Naive thymus-derived CD4-positive, alpha-beta T cell (primary cell): ENCODE results near the gene C5orf34. TPM values are rescaled to one million over a fixed set of nuclear protein-coding genes. Genes with fewer than 3 reads are reported as not detected.
"Not testable (repeated sequence)": the region's sequence is repeated elsewhere in the genome, so short reads cannot be mapped to it uniquely, and the experiment has no call there.

Experiments used
- ATAC-seq: fragments of 150-1000 bp; cut with Tn5 transposase; 2 replicates; pipeline ENCODE4 v1.10.0; 2021; ENCODE audit warnings: mild to moderate bottlenecking, moderate library complexity
- CTCF ChIA-PET: fragments of 350-600 bp; sonication (Branson Sonifier 250); formaldehyde crosslinking; loops from one replicate; lab custom pipeline; 2021; ENCODE audit warnings: antibody characterized with exemption; lab: Charles Lee
- POLR2A ChIA-PET: fragments of 350-600 bp; sonication (Branson Sonifier 250); formaldehyde crosslinking; loops from one replicate; lab custom pipeline; 2021; ENCODE audit warnings: antibody characterized with exemption, inconsistent platforms; lab: Charles Lee
- DNase-seq, 9 donors: peaks; one replicate each; pipeline versions ENCODE4 v3.0.0 to v3.0.0-alpha.2; 2020 to 2022; ENCODE audit warnings: mixed read lengths in 1 of 9
- H3K27ac ChIP-seq: one replicate; pipeline ENCODE4 v1.7.0; 2013; ENCODE audit warnings: mild to moderate bottlenecking, low read depth, low read length, moderate library complexity
- H3K27me3 ChIP-seq, 2 donors: one replicate each; pipeline ENCODE4 v1.7.0; 2013; ENCODE audit warnings: low read length in 2 of 2, mild to moderate bottlenecking in 2 of 2, moderate library complexity in 2 of 2; ENCODE audit not compliant: control insufficient read depth in 2 of 2, insufficient read depth in 2 of 2
- H3K36me3 ChIP-seq, 3 experiments: 1 replicate in 2 of 3; 2 replicates in 1 of 3; pipeline ENCODE4 v1.7.0; 2013; ENCODE audit warnings: low read length in 3 of 3, mild to moderate bottlenecking in 3 of 3, moderate library complexity in 1 of 3; ENCODE audit not compliant: insufficient read depth in 3 of 3, control insufficient read depth in 2 of 3
- H3K4me1 ChIP-seq, 2 donors: one replicate each; pipeline ENCODE4 v1.7.0; 2013; ENCODE audit warnings: low read length in 2 of 2, mild to moderate bottlenecking in 2 of 2, moderate library complexity in 1 of 2; ENCODE audit not compliant: control insufficient read depth in 2 of 2, insufficient read depth in 2 of 2
- H3K4me3 ChIP-seq: 2 replicates; pipeline ENCODE4 v1.7.0; 2013; ENCODE audit warnings: mild to moderate bottlenecking, low read length
- H3K9me3 ChIP-seq, 3 experiments: 1 replicate in 2 of 3; 2 replicates in 1 of 3; pipeline ENCODE4 v1.7.0; 2013; ENCODE audit warnings: low read length in 3 of 3; ENCODE audit not compliant: control insufficient read depth in 2 of 3
- H3K27ac Mint-ChIP-seq, 9 donors: one replicate each; pipeline ENCODE4 v1.8.0; 2020 to 2022; ENCODE audit warnings: mixed read lengths in 9 of 9, mild to moderate bottlenecking in 8 of 9, moderate library complexity in 5 of 9, inconsistent platforms in 2 of 9
- H3K27me3 Mint-ChIP-seq, 5 donors: one replicate each; pipeline ENCODE4 v1.8.0; 2021 to 2022; ENCODE audit warnings: mixed read lengths in 5 of 5, mild to moderate bottlenecking in 1 of 5
- H3K36me3 Mint-ChIP-seq, 5 donors: one replicate each; pipeline ENCODE4 v1.8.0; 2020 to 2022; ENCODE audit warnings: mixed read lengths in 5 of 5, mild to moderate bottlenecking in 3 of 5, inconsistent platforms in 1 of 5
- H3K4me1 Mint-ChIP-seq, 7 donors: one replicate each; pipeline ENCODE4 v1.8.0; 2020 to 2022; ENCODE audit warnings: mixed read lengths in 7 of 7, mild to moderate bottlenecking in 3 of 7, inconsistent platforms in 1 of 7
- H3K4me3 Mint-ChIP-seq, 10 donors: one replicate each; pipeline ENCODE4 v1.8.0; 2020 to 2022; ENCODE audit warnings: mild to moderate bottlenecking in 10 of 10, mixed read lengths in 10 of 10, moderate library complexity in 6 of 10, inconsistent platforms in 2 of 10
- H3K9me3 Mint-ChIP-seq, 11 donors: one replicate each; pipeline ENCODE4 v1.8.0; 2020 to 2022; ENCODE audit warnings: mixed read lengths in 11 of 11, mild to moderate bottlenecking in 4 of 11, inconsistent platforms in 1 of 11, moderate library complexity in 1 of 11
- intact Hi-C, 2 donors: fragments of 100-400 bp; cut with micrococcal nuclease; formaldehyde crosslinking; loops; one replicate each; pipeline ENCODE4 v1.15.1; 2023
- polyA plus RNA-seq, 2 donors: library from polyadenylated mRNA; unstranded; fragments of 300-500 nt; fragmentation: Illumina TruSeq; gene quantifications; one replicate each; pipeline ENCODE4 v1.2.3, GENCODE V29; 2021
- total RNA-seq, 6 experiments: library from RNA in 5 of 6; stranded (reverse) in 5 of 6; gene quantifications; 1 replicate in 5 of 6; 2 replicates in 1 of 6; pipeline ENCODE4 v1.2.3 and lab custom pipeline; 2021 to 2026

Gene C5orf34
- total and polyA plus RNA-seq, 7 experiments from 2014 or later, result 0.77 to 5.2 (median 1.5) TPM

DNA sequence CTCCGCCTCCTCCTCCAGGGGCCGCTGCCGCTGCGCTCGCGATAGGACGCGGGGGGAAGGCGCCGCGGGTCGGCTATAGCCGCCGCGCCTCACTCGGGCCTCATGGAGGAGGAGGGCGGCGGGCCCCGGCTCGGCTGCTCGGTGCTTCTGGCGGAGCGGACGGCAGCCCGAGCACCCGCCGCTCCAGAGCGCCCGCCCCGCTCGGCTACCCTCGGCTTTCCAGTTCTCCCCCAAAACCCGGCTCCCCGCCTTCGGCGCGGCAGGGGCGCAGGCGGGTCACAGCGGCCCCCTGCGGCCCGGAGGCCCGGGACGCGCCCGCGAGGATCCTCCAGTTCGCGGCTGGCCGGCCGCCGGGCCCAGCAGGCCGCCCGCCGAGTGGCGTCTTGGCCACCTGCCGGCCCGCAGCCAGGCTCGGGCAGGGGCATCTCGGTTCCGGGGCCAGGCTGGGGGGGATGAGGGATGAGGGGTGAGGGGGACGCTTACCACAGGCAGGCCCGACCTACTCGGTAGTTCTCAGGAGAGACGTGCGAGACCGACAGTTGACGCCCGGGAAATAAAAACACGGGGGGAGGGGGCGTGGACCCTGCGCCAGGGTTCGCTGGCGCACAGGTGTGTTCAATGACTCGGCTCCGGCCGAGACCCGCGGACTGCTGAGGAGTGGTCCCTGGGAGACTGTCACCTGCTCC is 42.1 kb upstream of the C5orf34 start, which contains the start of gene PAIP1:
Gene PAIP1 (minus strand): TSS at position 221 of the 686 bp plus-strand sequence. CDS start 231 bp downstream, outside the sequence.
- H3K9me3 Mint-ChIP-seq, result no peaks in the 10 kb centered on the region
- ATAC-seq, result peak; percentile 89
- peaks cover 6 to 17% (median 7%) of the 10 kb centered on the region in 7 donors for H3K4me1 Mint-ChIP-seq
- Histone ChIP-seq H3K27ac (peak within 1 kb of the TSS; percentile 96), H3K36me3 (peaks cover 0 to 8% (median 0%) of the 10 kb centered on the region in 3 experiments), H3K27me3 (no peaks in the 10 kb centered on the region), H3K4me1 (peaks cover 17 to 30% of the 10 kb centered on the region in 2 donors), H3K4me3 (peak within 1 kb of the TSS; percentile 79), H3K9me3 (no peaks in the 10 kb centered on the region)
- POLR2A ChIA-PET, result interaction anchor here (0.6 to 4.0 kb wide), 15 partner anchors 9 to 566 kb away, joined by 3 to 61 read pairs (median 5); partner anchors contain the start of genes C5orf34, NNT, TMEM267 and ZNF131
- peak; percentile 80 to 89 (median 87) for DNase-seq
- CTCF ChIA-PET, result interaction anchor here (0.7 to 2.7 kb wide), 2 partner anchors 16 to 73 kb away, joined by 3 to 14 read pairs; partner anchors contain the start of gene TMEM267
- H3K36me3 Mint-ChIP-seq, result peaks cover 0 to 5% (median 0%) of the 10 kb centered on the region in 5 donors
- intact Hi-C loops, result loop anchor here (1.0 to 5.0 kb wide), 17 partner anchors 42 to 1653 kb away; partner anchors contain the start of genes C5orf34 (in 2 of the 2), HMGCS1 (in 2 of the 2), MRPS30 (in 2 of the 2) and NNT (in 2 of the 2)
- peak within 1 kb of the TSS; percentile 91 to 99 (median 98) for H3K27ac Mint-ChIP-seq
- H3K4me3 Mint-ChIP-seq, result peak within 1 kb of the TSS in 7 of 10 donors; percentile 88 to 97 (median 95)
- peaks cover 0 to 18% (median 5%) of the 10 kb centered on the region in 5 donors for H3K27me3 Mint-ChIP-seq

DNA sequence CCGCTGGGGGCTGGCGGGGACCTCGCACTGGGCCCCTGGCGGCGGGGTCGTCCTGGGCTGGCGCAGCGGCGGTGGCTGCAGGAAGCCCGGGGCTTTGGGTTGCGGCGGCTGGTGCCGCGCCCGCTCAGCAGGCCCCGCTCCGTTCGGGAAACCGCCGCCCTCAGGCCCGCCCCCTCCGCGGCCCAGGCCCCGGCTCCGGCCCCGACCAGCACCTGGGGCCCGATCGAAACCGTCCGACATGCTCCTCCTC is 41.6 kb upstream of the C5orf34 start:
- H3K36me3 ChIP-seq, H3K27me3 ChIP-seq, H3K36me3 Mint-ChIP-seq, DNase-seq, H3K9me3 Mint-ChIP-seq, H3K9me3 ChIP-seq: not testable (repeated sequence)
- H3K4me1 ChIP-seq, result peaks cover 17 to 30% of the 10 kb centered on the region in 2 donors
- H3K27ac ChIP-seq, result peak overlapping the region; percentile 96
- intact Hi-C loops, result loop anchor here (1.0 to 5.0 kb wide), 17 partner anchors 41 to 1652 kb away; partner anchors contain the start of genes MRPS30 (in 2 of the 2), NNT (in 2 of the 2), RIMOC1 (in 2 of the 2) and C5orf34 (in 1 of the 2)
- peaks cover 6 to 17% (median 7%) of the 10 kb centered on the region in 7 donors for H3K4me1 Mint-ChIP-seq
- ChIA-PET POLR2A (interaction anchor here (0.9 to 4.0 kb wide), 8 partner anchors 9 to 564 kb away, joined by 3 to 47 read pairs (median 4); partner anchors contain the start of genes C5orf34, NNT and TMEM267), CTCF (interaction anchor here (1.0 to 1.6 kb wide), 2 partner anchors 46 to 73 kb away, joined by 4 to 9 read pairs; partner anchors contain the start of genes NNT and TMEM267)
- peak; percentile 50 for ATAC-seq
- peak overlapping the region; percentile 79 for H3K4me3 ChIP-seq
- H3K4me3 Mint-ChIP-seq, result peak overlapping the region in 6 of 10 donors; percentile 33 to 97 (median 93)
- H3K27ac Mint-ChIP-seq, result peak overlapping the region in 4 of 9 donors; percentile 54 to 99 (median 95)
- H3K27me3 Mint-ChIP-seq, result peaks cover 0 to 17% (median 3%) of the 10 kb centered on the region in 5 donors

DNA sequence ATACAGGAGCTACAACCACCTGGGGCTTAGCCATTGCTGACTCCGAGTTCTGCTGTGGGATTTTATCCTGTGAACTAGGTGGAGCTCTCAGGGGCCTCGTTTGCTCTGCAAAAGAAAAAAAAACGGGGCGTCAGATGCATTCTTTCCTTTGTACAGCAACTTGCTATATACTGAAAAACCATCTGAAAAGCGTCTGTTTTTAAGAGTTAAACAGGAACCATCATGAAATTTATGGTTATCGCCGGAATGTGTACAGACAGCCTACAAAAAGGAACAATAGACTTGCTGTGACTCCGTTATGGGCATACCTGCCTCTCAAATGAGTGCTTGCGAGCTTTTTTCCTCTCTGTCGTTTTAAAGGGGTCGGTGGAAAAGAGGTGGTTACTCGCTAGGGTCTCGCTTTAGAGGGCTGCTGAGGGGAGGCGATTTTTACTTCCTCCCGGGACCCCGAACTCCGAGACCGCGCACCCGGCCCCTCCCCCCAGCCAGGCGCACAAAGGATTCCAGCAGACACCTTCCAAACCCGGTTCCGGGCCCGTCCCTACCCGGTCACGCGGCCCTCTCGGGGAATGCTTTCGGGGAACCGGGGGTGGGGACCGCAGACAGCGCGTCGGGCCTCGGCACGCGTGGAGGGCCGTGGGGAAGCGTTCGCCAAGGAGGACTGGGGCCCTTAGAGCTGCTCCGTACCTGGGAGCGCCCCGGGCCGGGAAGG is 41.1 kb upstream of the C5orf34 start:
- peak overlapping the region in 7 of 9 donors; percentile 91 to 97 (median 93) for H3K27ac Mint-ChIP-seq
- H3K36me3 Mint-ChIP-seq, result peaks cover 0 to 5% (median under 1%) of the 10 kb centered on the region in 5 donors
- H3K4me3 Mint-ChIP-seq, result peak overlapping the region in 6 of 10 donors; percentile 88 to 95 (median 92)
- CTCF ChIA-PET, result interaction anchor here (1.0 to 1.6 kb wide), 3 partner anchors 15 to 72 kb away, joined by 3 to 9 read pairs (median 4); partner anchors contain the start of genes NNT and TMEM267
- H3K27ac ChIP-seq, result peak overlapping the region; percentile 96
- intact Hi-C loops, result loop anchor here (1.0 to 5.0 kb wide), 17 partner anchors 41 to 1652 kb away; partner anchors contain the start of genes MRPS30 (in 2 of the 2), NNT (in 2 of the 2), RIMOC1 (in 2 of the 2) and C5orf34 (in 1 of the 2)
- H3K27me3 ChIP-seq, result no peaks in the 10 kb centered on the region
- no peaks in the 10 kb centered on the region for H3K9me3 ChIP-seq
- DNase-seq (peak in 4 of 9 donors; percentile 0 to 71 (median 36)), ATAC-seq (no peak)
- POLR2A ChIA-PET, result interaction anchor here (0.6 to 4.0 kb wide), 11 partner anchors 8 to 564 kb away, joined by 3 to 47 read pairs (median 4); partner anchors contain the start of genes C5orf34, NNT and TMEM267
- H3K36me3 ChIP-seq, result peaks cover 0 to 9% (median 1%) of the 10 kb centered on the region in 3 experiments
- H3K9me3 Mint-ChIP-seq, result no peaks in the 10 kb centered on the region
- peaks cover 0 to 13% (median 0%) of the 10 kb centered on the region in 5 donors for H3K27me3 Mint-ChIP-seq
- H3K4me3 ChIP-seq, result peak overlapping the region; percentile 79
- peaks cover 17 to 33% of the 10 kb centered on the region in 2 donors for H3K4me1 ChIP-seq
- H3K4me1 Mint-ChIP-seq, result peaks cover 6 to 18% (median 9%) of the 10 kb centered on the region in 7 donors

DNA sequence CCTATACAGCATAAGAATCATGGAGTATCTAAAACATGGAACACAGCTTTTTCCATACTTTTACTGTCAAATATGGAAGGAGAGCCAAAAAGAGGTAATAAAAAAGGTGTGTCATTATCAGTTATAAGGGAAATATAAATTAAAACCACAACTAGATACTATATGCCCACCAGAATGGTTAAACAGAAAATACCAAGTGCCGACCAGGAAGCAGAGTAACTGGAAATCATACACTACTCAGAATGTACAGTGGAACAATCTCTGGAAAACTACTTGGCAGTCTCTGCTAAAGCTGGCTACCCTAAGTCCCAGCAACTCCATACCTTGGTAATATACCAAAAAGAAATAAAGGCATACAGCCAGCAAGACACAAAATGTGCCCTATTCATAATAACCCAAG is 39.5 kb upstream of the C5orf34 start:
- peak overlapping the region in 2 of 9 donors; percentile 5 to 93 for H3K27ac Mint-ChIP-seq
- POLR2A ChIA-PET, result interaction anchor here (0.9 to 4.0 kb wide), 5 partner anchors 14 to 646 kb away, joined by 3 to 47 read pairs (median 4); partner anchors contain the start of genes NNT and TMEM267
- Histone ChIP-seq H3K27me3 (no peaks in the 10 kb centered on the region), H3K27ac (peak overlapping the region; percentile 96), H3K4me1 (peaks cover 17 to 36% of the 10 kb centered on the region in 2 donors), H3K4me3 (no peak overlapping the region), H3K36me3 (peaks cover 0 to 9% (median 3%) of the 10 kb centered on the region in 3 experiments), H3K9me3 (no peaks in the 10 kb centered on the region)
- peaks cover 4 to 9% (median 4%) of the 10 kb centered on the region in 5 donors for H3K36me3 Mint-ChIP-seq
- H3K27me3 Mint-ChIP-seq, result peaks cover 0 to 3% (median 0%) of the 10 kb centered on the region in 5 donors
- no peak for DNase-seq
- H3K4me3 Mint-ChIP-seq, result no peak overlapping the region
- intact Hi-C loops, result loop anchor here in 1 of 2 donors (1.0 kb wide), 1 partner anchor 10 kb away; no protein-coding TSS in a partner anchor
- CTCF ChIA-PET, result interaction anchor here (1.0 to 1.2 kb wide), 2 partner anchors 50 to 63 kb away, joined by 3 read pairs; no protein-coding TSS in a partner anchor
- no peaks in the 10 kb centered on the region for H3K9me3 Mint-ChIP-seq
- H3K4me1 Mint-ChIP-seq, result peaks cover 10 to 23% (median 15%) of the 10 kb centered on the region in 7 donors
- ATAC-seq, result no peak

DNA sequence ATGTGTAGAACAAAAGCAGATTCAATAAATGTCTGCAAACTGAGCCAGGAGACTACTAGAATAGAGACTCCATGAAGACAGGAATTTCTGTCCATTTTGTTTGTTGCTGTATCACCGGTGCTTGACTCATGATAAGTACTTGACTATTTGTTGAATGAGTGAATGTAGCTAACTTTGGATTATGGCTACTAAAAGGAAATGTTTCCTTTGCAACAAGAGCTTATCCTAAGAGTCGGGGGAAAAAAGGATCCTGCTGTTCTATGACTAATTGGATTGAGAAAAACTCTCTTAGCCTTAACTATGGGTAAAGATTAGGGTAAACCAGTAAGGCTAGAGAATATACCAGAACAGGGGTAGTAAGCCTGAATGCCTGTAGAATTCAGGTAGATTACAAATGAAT is 38.4 kb upstream of the C5orf34 start:
- POLR2A ChIA-PET, result interaction anchor here (1.0 to 4.0 kb wide), 4 partner anchors 13 to 69 kb away, joined by 3 to 47 read pairs (median 17); partner anchors contain the start of genes NNT and TMEM267
- ATAC-seq (no peak), DNase-seq (no peak)
- Histone ChIP-seq H3K4me1 (peaks cover 17 to 36% of the 10 kb centered on the region in 2 donors), H3K36me3 (peaks cover 0 to 13% (median 3%) of the 10 kb centered on the region in 3 experiments), H3K9me3 (no peaks in the 10 kb centered on the region), H3K27ac (no peak overlapping the region), H3K27me3 (no peaks in the 10 kb centered on the region), H3K4me3 (no peak overlapping the region)
- Mint-ChIP-seq H3K4me3 (no peak overlapping the region), H3K27me3 (no peaks in the 10 kb centered on the region), H3K9me3 (no peaks in the 10 kb centered on the region), H3K27ac (no peak overlapping the region), H3K4me1 (peaks cover 15 to 27% (median 19%) of the 10 kb centered on the region in 7 donors), H3K36me3 (peaks cover 7 to 13% (median 9%) of the 10 kb centered on the region in 5 donors)
- CTCF ChIA-PET, result interaction anchor here (1.2 kb wide), 1 partner anchor 51 kb away, joined by 3 read pairs; no protein-coding TSS in a partner anchor
- intact Hi-C loops, result no loop called here
